Activated effector memory CD4-positive, alpha-beta T cell treated with anti-CD3 and anti-CD28 coated beads, Interleukin-2, amount 50 U/mL, for 16 hours (primary cell): ENCODE measurements around the gene DIAPH3.
A peak's percentile ranks its signal among the peaks of the same experiment; 100 is the strongest.

Experiments used
- DNase-seq: peaks from one replicate; pipeline ENCODE4 v3.0.0-alpha.2; 2020

DIAPH3 gene

GRCh38 chr13:59750860-59751259 is 412.9 kb downstream of the DIAPH3 start:
- DNase-seq, result no peak

GRCh38 chr13:59748046-59748445 is 415.7 kb downstream of the DIAPH3 start:
- DNase-seq, result no peak

- DNase-seq, result no peak
Measured at GRCh38 chr13:59747529-59747928, 416.2 kb downstream of the DIAPH3 start.

- DNase-seq, result no peak
Measured at GRCh38 chr13:59746291-59746962, 417.3 kb downstream of the DIAPH3 start.

- no peak for DNase-seq
Measured at GRCh38 chr13:59745392-59745788, 418.3 kb downstream of the DIAPH3 start.

- DNase-seq, result no peak
Measured at GRCh38 chr13:59744747-59745391, 418.9 kb downstream of the DIAPH3 start.

GRCh38 chr13:59743195-59743594 is 420.5 kb downstream of the DIAPH3 start:
- no peak for DNase-seq

- no peak for DNase-seq
Measured at GRCh38 chr13:59742467-59742866, 421.3 kb downstream of the DIAPH3 start.

- no peak for DNase-seq
Measured at GRCh38 chr13:59738921-59739320, 424.8 kb downstream of the DIAPH3 start.

GRCh38 chr13:59734393-59734792 is 429.3 kb downstream of the DIAPH3 start:
- DNase-seq, result peak; percentile 43

- no peak for DNase-seq
Measured at GRCh38 chr13:59733744-59734143, 430.0 kb downstream of the DIAPH3 start.

GRCh38 chr13:59730026-59730425 is 433.7 kb downstream of the DIAPH3 start:
- DNase-seq, result no peak

- DNase-seq, result no peak
Measured at GRCh38 chr13:59728896-59729545, 434.7 kb downstream of the DIAPH3 start.

GRCh38 chr13:59721926-59722910 is 441.5 kb downstream of the DIAPH3 start:
- DNase-seq, result no peak

- DNase-seq, result no peak
Measured at GRCh38 chr13:59715611-59716010, 448.1 kb downstream of the DIAPH3 start.

GRCh38 chr13:59710996-59711701 is 452.6 kb downstream of the DIAPH3 start:
- no peak for DNase-seq

- no peak for DNase-seq
Measured at GRCh38 chr13:59710416-59710815, 453.3 kb downstream of the DIAPH3 start.

GRCh38 chr13:59706101-59706976 is 457.4 kb downstream of the DIAPH3 start:
- DNase-seq, result no peak

- DNase-seq, result no peak
Measured at GRCh38 chr13:59702269-59702668, 461.5 kb downstream of the DIAPH3 start.

GRCh38 chr13:59701261-59701660 is 462.5 kb downstream of the DIAPH3 start:
- DNase-seq, result no peak

GRCh38 chr13:59700281-59700680 is 463.4 kb downstream of the DIAPH3 start:
- no peak for DNase-seq
